ENCODE measurements around the gene AEBP1. TPM values are rescaled to one million over a fixed set of nuclear protein-coding genes. Genes with fewer than 3 reads are reported as not detected.

The AEBP1 gene
- total and polyA plus RNA-seq, 3 donors from 2014 or later: 74.5 to 168 (median 102) TPM

DNA sequence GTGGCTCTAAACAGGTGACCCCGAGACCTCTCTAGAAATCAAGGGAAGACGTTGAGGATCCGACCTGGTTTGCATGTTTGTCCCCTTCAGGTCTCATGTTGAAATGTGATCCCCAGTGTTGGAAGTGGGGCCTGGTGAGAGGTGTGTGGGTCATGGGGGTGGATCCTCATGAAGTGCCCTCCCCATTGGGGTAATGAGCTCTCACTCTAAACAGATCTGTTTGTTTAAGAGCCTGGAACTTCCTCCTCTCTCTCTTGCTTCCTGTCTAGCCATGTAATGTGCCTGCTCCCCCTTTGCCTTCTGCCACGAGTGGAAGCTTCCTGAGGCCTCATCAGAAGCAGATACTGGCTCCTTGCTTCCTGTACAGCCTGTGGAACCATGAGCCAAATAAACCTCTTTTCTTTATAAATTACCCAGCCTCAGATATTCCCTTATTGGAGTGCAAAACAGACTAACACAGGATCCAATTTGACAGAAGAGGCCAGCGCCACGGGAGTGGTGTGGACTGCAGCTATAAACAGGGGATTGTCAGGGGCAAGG is 11.0 kb upstream of the AEBP1 start:
- WGBS, 2 donors: 73 to 90% methylated on average over 6 of the region's 6 CpGs
- Histone ChIP-seq H3K4me1 (peaks cover 22% of the 10 kb centered on the region), H3K27me3 (no peaks in the 10 kb centered on the region), H3K36me3 (ENCODE audit: low read depth, missing control alignments) (no peaks in the 10 kb centered on the region), H3K9me3 (no peaks in the 10 kb centered on the region), H3K27ac (peak overlapping the region in 1 of 2 donors; percentile 53), H3K4me3 (no peak overlapping the region)
- DNase-seq: no peak
- intact Hi-C loops (cut with DNase I; ENCODE audit: low total_unique reads): no loop called here
- no peak for TF ChIP-seq POLR2A (IDR thresholded peaks at IDR 0.05)
- TF ChIP-seq, protein P1, sequence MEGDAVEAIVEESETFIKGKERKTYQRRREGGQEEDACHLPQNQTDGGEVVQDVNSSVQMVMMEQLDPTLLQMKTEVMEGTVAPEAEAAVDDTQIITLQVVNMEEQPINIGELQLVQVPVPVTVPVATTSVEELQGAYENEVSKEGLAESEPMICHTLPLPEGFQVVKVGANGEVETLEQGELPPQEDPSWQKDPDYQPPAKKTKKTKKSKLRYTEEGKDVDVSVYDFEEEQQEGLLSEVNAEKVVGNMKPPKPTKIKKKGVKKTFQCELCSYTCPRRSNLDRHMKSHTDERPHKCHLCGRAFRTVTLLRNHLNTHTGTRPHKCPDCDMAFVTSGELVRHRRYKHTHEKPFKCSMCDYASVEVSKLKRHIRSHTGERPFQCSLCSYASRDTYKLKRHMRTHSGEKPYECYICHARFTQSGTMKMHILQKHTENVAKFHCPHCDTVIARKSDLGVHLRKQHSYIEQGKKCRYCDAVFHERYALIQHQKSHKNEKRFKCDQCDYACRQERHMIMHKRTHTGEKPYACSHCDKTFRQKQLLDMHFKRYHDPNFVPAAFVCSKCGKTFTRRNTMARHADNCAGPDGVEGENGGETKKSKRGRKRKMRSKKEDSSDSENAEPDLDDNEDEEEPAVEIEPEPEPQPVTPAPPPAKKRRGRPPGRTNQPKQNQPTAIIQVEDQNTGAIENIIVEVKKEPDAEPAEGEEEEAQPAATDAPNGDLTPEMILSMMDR (IDR thresholded peaks at IDR 0.05): no peak

DNA sequence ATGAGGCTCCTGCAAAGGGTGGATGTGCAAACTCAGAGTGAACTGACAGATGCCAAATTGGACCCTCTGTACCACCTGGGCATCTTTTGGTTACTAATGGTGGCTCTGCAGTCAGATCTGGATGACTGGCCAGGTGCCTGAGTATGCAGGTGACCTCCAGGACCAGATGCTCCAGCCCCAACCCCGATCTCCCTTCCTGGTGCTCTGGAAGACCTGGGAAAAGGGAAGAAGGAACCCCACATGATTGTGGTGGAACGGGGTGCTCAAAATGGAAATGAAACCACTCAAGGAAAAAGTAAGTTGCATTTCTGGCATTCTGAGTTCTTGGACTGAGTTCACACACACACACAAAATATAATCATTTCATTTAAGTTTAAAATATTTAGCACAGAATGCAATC is 9.8 kb upstream of the AEBP1 start:
- Histone ChIP-seq H3K36me3 (ENCODE audit: low read depth, missing control alignments) (no peaks in the 10 kb centered on the region), H3K4me1 (peaks cover 18% of the 10 kb centered on the region), H3K4me3 (no peak overlapping the region), H3K9me3 (no peaks in the 10 kb centered on the region), H3K27ac (peak overlapping the region; percentile 10 to 53), H3K27me3 (no peaks in the 10 kb centered on the region)
- intact Hi-C loops (cut with DNase I; ENCODE audit: low total_unique reads): no loop called here
- DNase-seq: no peak
- no peak for TF ChIP-seq POLR2A (IDR thresholded peaks at IDR 0.05)
- TF ChIP-seq, protein P1 (IDR thresholded peaks at IDR 0.05): no peak
- WGBS, 2 donors: 41 to 57% methylated on average over 2 of the region's 2 CpGs

DNA sequence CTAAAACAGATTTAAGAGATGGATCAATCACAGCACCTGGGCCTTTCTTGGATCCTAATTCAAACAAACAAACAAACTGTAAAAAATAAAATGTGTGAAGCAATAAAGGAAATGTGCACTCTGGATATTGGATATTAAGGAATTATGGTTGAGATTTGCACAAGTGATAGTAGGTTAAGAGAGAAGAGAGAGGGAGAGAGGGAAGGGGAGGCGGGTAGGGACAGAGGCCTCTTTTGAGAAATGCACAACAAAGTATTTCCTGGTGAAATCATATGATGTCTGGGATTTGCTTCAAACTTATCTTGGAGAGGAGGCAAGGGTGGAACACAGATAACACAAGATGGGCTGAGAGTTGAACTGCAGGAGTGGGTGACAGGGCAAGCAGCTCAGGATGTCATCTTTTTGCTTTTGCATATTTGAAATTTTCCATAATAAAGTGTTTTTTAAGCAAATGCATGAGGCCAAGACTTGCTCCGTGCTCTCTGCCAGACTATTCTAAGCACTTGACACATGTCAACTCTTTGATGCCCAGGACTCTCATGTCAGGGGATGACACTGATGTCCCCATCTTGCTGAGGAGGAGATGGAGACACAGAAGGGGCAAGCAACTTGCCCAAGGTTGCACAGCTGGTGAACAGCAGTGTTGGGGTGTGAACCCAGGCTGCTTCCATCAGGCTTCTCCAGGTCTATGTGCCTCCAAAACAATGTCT is 9.1 kb upstream of the AEBP1 start:
- Histone ChIP-seq H3K27me3 (no peaks in the 10 kb centered on the region), H3K36me3 (ENCODE audit: low read depth, missing control alignments) (no peaks in the 10 kb centered on the region), H3K4me3 (no peak overlapping the region), H3K9me3 (no peaks in the 10 kb centered on the region), H3K4me1 (peaks cover 18% of the 10 kb centered on the region), H3K27ac (peak overlapping the region; percentile 10 to 53)
- no peak for DNase-seq
- TF ChIP-seq, protein P1 (IDR thresholded peaks at IDR 0.05): no peak
- no peak for TF ChIP-seq POLR2A (IDR thresholded peaks at IDR 0.05)
- WGBS, 2 donors: 39 to 53% methylated on average over 2 of the region's 2 CpGs
- intact Hi-C loops (cut with DNase I; ENCODE audit: low total_unique reads): no loop called here

DNA sequence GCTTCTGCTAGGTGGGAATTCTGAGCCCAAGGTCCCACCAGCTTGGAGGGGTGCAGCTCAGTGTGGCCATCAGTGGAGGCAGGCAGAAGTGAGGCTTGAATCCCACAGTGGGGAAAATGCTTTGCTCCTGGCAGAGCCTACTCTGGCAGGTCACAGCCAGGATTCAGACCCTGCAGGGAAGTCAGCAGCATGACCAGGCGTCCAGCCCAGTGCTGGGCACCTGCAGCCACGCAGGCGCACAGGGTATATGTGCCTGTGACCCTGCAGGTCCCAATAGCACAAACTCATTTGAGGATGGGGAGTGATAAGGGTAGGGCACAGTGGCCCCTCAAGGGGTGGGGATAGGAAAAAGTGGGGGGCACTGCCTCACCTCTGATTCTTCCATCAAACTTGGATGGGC is 8.4 kb upstream of the AEBP1 start:
- intact Hi-C loops (cut with DNase I; ENCODE audit: low total_unique reads): no loop called here
- TF ChIP-seq, protein P1 (IDR thresholded peaks at IDR 0.05): no peak
- TF ChIP-seq POLR2A (IDR thresholded peaks at IDR 0.05): no peak
- no peaks in the 10 kb centered on the region for H3K36me3 ChIP-seq (ENCODE audit: low read depth, missing control alignments)
- 86 to 92% methylated on average over 3 of the region's 3 CpGs for WGBS, 2 donors
- peaks cover 22% of the 10 kb centered on the region for H3K4me1 ChIP-seq
- no peaks in the 10 kb centered on the region for H3K27me3 ChIP-seq
- H3K27ac ChIP-seq: peak overlapping the region in 1 of 2 donors; percentile 53
- no peak for DNase-seq
- H3K4me3 ChIP-seq: no peak overlapping the region
- H3K9me3 ChIP-seq: no peaks in the 10 kb centered on the region

Data from testis (tissue), 3 donors.